Stimulated activated CD4-positive, alpha-beta T cell treated with anti-CD3 and anti-CD28 coated beads, Interleukin-12 subunit alpha, Interleukin-12 subunit beta, amount 100 ng/mL, for 24 hours (primary cell): Measurements from ENCODE around the gene FAM237B.

Experiments used
- DNase-seq, 2 experiments: peaks; one replicate each; pipeline ENCODE4 v3.0.0-alpha.2; 2020; ENCODE audit warnings: low read depth in 2 of 2

The FAM237B gene

DNA sequence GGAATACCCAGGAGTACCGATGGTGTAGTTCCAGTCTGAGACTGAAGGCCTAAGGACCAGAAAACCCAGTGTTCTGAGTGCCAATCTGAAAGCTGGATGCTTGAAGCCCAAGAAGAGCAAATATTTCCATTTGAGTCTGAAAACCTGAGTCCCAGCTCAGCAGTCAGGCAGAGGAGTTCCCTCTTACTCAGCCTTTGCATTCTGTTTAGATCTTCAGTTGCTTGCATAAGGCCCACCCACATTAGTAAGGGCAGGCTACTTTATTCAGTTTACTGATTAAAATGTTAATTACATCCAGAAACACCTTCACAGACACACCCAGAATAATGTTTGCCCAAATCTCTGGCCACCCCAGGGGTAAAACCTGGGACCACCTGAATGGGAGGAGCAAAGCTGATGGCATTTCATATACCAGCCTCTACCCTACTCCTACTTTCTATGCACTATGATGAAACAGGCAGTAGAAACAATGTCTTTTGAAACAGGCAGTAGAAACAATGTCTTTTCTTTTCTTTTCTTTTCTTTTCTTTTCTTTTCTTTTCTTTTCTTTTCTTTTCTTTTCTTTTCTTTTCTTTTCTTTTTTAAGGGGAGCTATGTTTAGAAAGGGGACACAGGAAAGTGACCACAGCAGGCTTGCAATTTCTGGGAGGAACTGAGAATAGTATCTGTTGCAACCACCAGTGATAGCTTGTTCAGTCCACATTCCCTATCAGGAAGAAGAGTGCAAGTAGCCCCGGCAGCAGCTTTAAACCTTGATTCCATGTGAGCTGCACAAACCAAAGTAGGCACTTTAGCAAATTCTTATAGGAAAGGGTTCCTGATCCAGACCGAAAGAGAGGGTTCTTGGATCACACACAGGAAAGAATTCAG lies 30.6 kb downstream of the FAM237B start:
- no peak for DNase-seq

DNA sequence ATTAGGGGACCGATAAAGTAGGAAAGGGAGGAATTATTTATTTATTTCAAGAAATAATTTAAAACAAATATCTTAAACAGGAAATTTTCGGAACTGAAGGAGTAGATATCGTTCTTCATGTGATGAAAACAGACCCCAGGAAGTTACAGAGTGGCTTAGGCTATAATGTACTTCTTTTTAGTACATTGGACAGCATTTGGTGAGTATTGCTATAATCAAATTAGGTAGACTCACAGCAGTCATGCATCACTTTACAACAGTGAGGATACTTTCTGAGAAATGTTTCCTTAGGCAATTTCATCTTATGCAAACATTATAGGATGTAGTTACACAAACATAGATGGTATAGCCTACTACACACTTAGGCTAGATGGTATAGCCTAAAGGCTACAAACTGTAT lies 33.0 kb downstream of the FAM237B start:
- DNase-seq: no peak

DNA sequence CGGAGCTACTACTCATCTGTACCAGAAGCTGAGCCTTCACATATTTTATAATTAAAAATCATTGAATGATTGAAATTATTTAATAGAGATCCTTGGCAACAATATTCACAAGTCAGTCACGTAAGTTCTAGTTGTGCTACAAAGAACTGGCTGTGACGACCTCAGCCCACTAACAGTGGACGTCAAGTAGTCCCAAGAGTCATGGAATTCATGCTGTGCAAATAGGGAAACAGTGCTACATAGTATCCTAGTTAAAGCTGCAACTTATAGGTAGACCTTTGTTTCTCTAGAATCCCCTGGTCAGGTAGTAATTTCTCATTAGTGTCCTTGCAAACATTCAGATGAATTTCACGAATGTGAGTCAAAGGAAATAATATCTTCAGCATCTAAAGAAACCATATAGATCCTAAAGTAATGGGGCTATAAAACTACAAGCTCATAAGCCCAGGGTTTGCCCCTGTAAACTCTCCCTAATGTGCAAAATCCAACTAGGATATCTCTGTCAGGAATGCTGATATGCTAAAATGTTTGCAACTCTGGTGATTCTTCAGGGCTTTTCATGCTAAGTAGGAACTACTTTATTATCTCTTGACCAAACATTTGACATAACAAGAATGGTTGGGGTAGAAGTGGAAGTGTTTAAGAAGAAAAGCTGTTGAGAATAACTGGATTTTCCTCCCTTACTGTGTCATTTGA lies 44.9 kb downstream of the FAM237B start:
- no peak for DNase-seq

DNA sequence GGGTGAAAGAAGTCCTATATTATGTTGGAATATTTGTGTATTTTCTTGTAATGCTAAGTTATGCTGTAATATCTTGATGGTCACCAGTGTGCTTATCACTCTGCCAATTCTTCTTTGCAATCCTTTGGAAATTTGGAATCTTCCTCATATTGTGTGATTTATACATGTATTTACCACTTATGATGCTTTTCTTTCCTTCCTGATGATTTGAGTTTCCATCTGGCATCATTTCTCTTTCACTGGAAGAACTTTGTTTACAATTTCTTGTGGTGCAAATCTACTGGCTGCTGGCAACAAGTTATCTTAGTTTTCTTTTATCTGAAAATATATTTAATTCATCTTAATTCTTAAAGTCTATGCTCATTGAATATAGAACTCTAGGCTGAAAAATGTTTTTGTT lies 46.9 kb downstream of the FAM237B start:
- DNase-seq: no peak

DNA sequence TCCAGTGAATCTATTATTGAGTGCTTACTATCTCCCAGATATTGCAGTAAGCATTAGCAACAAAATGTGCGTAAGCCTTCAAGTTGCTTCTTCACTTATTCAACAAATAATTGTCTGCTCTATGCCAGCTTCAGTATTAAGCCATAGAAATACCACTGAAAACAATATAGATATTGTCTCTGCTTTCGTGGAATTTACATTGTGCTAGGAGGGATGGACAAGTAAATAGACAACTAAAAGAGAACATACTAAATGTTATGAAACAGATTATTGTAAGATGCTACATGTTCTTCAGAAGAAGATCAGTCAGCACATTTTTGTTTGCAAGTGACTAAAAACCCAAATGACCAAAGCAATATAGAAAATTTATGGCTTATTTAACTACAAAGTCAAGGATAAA lies 48.9 kb downstream of the FAM237B start:
- no peak for DNase-seq

DNA sequence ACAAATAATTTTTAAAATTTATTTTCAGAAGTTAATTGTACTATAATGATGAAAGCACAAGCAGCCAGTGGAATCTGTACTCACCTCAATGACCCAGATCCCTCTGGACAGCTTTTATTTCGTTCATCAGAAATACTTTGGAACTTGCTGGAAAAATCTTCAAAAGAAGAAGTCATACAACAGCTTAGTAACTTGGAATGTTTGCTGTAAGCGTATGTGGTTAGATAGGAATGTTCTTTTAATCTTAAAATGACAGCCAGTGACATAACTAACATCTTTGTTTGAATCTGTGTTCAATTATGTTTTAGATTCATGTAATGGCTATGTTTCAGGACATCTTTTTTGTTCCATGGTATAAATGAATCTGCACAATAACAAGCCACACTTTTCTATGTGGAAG lies 49.4 kb downstream of the FAM237B start:
- no peak for DNase-seq

DNA sequence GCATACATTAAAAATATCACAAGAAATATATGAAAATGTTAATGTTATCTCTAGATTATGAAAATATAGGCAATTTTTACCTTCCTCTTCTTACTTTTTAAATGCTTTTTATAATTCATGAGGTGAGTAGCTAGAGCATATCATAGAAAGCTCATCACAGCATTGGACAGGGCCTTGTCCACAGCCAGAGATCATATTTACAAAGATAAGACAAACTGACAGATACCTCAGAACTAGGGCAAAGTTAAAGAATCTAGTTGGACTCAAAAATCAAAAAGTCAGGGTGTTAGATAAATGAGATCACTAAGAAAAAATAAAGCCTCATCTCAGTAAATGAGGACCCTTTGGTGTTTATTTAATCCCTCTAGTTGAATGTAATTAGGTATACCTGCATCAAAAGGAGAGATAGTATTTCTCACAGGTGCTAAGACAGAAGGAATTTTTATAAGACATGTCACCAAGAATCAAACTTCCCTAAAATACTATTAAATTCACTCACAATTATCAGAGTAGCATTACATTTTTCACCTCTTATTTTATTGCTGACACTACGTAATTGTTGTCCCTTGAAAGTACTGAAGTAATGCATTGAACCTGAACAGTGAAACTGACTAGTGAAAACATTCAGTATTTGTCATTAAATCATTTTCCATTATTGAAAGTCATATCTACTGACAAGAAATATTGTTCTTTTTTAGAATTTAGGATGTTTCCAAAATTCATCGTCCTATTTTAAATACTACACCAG lies 50.5 kb downstream of the FAM237B start:
- no peak for DNase-seq

DNA sequence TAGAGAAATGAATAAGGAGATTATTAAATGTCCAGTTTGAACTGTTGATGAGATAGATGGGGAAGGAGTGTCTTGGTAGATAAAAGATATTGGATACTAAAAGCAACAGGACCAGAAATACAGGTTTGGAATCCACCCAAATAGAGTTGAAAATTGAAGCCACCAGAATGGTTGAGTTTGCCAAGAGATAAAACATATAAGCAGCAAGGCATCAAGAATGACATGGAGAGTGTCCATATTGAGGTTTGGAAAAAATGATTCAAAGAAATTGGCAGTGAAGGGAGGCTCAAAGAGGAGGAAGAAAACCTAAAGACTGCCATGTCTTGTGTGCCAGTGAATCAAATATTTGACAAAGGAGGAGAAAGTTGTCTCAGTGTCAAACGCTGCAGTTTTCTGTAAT lies 51.9 kb downstream of the FAM237B start:
- no peak for DNase-seq

DNA sequence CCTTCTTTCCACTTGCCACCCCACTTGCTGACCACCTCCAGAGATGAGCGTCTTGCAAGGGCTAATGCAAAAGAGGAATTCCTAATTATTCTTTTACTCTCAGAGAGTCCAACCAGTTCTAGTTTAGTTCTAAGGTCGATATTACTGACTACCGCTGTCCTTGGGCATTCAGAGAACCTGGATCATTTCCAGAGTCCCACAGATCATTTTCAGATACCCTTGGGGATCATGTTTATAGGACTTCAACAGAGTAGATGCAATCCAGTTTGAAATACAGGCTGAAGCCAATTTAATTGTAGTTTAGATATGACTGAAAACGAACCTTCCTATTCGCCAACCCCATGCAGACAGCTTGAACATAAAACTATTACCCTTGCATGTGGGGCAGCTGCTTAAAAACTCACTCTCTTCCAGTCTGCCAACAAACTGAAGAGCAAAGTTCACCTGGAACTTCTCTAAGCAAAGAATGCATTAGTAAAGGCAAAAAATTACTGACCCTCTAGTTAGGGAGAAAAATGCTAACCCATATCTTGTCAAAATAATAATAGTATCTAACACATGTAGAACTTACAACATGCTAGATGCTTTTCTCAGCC lies 53.7 kb downstream of the FAM237B start:
- no peak for DNase-seq

DNA sequence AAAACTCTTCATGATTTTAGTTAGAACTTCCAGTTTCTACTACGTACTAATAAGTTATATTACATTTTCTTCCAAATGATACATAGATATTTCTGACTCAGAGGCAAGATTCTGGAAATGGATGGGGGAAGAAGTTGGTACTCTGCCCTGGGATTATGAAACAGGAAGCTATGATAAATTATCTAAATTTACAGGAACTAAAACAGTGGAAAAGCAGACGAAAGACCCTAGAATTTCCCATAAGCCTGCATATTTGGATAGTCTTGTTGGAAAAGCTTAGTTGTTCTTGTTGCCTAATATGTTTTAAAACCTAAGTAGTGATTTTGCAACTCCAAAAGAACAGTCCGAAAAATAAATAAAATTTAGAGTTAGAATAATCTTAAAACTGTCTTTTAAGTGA lies 54.3 kb downstream of the FAM237B start:
- no peak for DNase-seq
